ENCODE data around the gene TMEM203. TPM values are rescaled to one million over a fixed set of nuclear protein-coding genes. Genes with fewer than 3 reads are reported as not detected.

Gene TMEM203
- total and polyA plus RNA-seq, 2 of the 13 experiments (the other 11 are each of a cell fraction or from before 2014, with no cell fraction given), result 23.4 to 36.7 TPM

- no peak for TF ChIP-seq ZFP91 (CRISPR knock-in tag; IDR thresholded peaks at IDR 0.05; ENCODE audit: borderline replicate concordance)
- 0 out of 2 replicates have a peak, but pooled peaks have one; percentile 46 for TF ChIP-seq CHCHD3 (CRISPR knock-in tag; IDR thresholded peaks at IDR 0.05)
- no peak for TF ChIP-seq NKX3-1 (CRISPR knock-in tag; IDR thresholded peaks at IDR 0.05)
- TF ChIP-seq PBX2 (CRISPR knock-in tag; IDR thresholded peaks at IDR 0.05), result no peak
- TF ChIP-seq GATAD1 (CRISPR knock-in tag; IDR thresholded peaks at IDR 0.05), result 0 out of 2 replicates have a peak, but pooled peaks have one; percentile 43
- TF ChIP-seq ATAD3A (CRISPR knock-in tag; IDR thresholded peaks at IDR 0.05), result no peak
- TF ChIP-seq PRMT3 (CRISPR knock-in tag; IDR thresholded peaks at IDR 0.05; ENCODE audit: borderline replicate concordance, low read depth), result no peak
- no peak for TF ChIP-seq KMT2B (CRISPR knock-in tag; IDR thresholded peaks at IDR 0.05)
- peak; percentile 14; the same call in 1 of the 2 replicates for TF ChIP-seq TFAP4 (IDR thresholded peaks at IDR 0.05; ENCODE audit: borderline replicate concordance, low read depth)
- TF ChIP-seq PRDM15 (CRISPR knock-in tag; IDR thresholded peaks at IDR 0.05), result no peak
- TF ChIP-seq PBX3 (CRISPR knock-in tag; IDR thresholded peaks at IDR 0.05; ENCODE audit: borderline replicate concordance), result no peak
- TF ChIP-seq ZNF292 (CRISPR knock-in tag; IDR thresholded peaks at IDR 0.05; ENCODE audit: borderline replicate concordance, low read depth), result no peak
- TF ChIP-seq TBX2 (CRISPR knock-in tag; IDR thresholded peaks at IDR 0.05; ENCODE audit: borderline replicate concordance), result no peak
- TF ChIP-seq RFX3 (CRISPR knock-in tag; IDR thresholded peaks at IDR 0.05), result no peak
Observed at GRCh38 chr9:137241490-137242268, 36.2 kb upstream of the TMEM203 start (continued).
